ENCODE measurements around the gene PRR5.
"Not testable (repeated sequence)": the region's sequence is repeated elsewhere in the genome, so short reads cannot be mapped to it uniquely, and the experiment has no call there.

The PRR5 gene, protein sequence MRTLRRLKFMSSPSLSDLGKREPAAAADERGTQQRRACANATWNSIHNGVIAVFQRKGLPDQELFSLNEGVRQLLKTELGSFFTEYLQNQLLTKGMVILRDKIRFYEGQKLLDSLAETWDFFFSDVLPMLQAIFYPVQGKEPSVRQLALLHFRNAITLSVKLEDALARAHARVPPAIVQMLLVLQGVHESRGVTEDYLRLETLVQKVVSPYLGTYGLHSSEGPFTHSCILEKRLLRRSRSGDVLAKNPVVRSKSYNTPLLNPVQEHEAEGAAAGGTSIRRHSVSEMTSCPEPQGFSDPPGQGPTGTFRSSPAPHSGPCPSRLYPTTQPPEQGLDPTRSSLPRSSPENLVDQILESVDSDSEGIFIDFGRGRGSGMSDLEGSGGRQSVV

DNA sequence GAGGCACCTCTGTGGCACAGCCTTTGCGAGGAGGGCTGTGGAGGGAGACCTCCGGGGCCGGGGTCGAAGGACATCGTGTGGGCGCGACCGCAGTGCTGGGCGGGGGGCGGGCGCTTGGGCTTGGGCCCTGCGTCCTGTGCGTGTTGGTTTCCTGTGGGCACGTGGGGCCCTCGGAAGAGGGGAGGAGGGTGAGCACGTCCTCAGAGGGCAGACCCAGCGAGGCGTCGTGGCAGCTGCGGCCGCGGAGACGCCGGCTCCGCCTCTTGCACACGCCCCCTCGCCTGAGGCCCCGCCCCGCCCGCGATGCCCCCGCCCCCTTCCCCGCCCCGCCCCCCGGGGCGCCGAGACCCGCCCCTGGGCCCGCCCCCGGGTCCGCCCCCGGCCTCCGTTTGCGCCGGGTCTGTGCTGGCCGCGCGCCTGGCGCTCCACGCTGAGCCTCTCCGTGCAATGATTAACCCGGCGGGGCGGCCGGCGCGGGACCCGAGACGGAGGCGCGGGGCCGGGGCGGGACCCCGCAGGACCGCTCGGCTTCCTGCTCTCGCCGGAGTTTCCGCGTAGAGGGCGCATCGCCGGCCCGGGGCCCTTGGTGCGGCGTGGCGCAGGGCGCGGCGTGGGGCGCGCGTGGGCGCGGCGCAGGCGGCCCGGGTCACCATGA is at the start of gene PRR5:
Gene PRR5 (plus strand): TSS at position 381 of the 655 bp plus-strand sequence. CDS start 271 bp downstream, at position 652.
- DNase-seq, result peak in 1 of 2 experiments; percentile 17

DNA sequence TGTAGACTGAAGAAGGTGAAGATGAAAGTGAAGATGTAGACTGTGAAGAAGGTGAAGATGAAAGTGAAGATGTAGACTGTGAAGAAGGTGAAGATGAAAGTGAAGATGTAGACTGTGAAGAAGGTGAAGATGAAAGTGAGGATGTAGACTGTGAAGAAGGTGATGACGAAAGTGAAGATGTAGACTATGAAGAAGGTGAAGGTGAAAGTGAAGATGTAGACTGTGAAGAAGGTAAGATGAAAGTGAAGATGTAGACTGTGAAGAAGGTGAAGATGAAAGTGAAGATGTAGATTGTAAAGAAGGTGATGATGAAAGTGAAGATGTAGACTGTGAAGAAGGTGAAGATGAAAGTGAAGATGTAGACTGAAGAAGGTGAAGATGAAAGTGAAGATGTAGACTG is 49.1 kb upstream of the PRR5 start:
- not testable (repeated sequence) for DNase-seq

GRCh38 chr22:44658311-44658953 is 43.6 kb upstream of the PRR5 start:
- DNase-seq, result no peak

- DNase-seq, result no peak
Measured at GRCh38 chr22:44659140-44659539, 42.9 kb upstream of the PRR5 start.

- DNase-seq, result no peak
Measured at GRCh38 chr22:44660051-44660830, 41.8 kb upstream of the PRR5 start.

DNA sequence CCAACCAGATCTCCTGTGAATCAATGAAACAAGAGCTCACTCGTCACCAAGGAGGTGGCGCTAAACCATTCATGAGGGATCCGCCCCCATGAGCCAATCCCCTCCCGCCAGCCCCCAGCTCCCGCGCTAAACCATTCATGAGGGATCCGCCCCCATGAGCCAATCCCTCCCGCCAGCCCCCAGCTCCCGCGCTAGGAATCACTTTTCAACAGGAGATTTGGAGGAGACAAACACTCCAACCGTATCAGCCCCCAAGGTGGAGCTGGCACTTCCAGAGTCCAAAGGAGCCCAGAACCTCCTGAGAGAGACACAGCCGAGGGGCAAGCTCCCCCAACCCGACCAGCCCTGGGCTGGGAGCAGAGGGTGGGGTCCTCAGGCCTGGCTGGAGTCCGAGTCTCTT is 40.9 kb upstream of the PRR5 start:
- DNase-seq, result no peak

DNA sequence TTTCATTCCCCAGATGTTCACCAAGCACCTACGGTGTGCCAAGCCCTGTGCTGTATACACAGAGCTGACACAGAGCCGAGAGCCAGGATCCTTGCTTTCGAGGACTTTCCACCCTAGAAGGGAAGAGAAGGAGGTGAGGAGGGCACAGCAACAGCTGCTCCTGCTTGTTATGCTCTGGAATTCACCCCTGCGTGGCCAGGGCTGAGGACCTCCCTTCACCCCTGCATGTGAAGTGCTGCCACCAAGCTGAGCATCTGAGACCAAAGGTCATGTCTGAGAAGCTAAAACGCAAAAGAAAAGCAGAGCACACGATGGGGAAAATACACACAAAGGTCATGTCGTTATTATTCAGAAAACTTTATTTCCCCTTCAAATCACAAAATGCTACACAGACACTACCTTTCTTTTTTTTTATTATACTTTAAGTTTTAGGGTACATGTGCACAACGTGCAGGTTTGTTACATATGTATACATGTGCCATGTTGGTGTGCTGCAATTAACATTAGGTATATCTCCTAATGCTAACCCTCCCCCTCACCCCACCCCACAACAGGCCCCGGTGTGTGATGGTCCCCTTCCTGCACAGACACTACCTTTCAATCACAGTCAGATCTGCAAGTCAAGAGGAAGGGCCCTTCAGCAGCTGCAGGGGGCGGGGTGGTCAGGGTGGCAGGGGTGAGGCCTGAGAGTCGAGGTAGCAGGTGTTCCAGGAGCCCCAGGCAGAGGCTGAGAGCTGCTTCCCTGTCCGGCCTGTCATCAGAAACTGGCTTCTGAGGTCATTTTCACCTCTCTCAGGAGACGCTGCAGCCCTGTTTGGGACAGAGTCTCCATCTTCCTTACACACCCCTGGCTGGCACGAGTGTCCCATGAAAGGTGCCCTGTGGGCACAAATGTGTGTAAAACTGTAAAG is 40.1 kb upstream of the PRR5 start:
- DNase-seq, result no peak

- no peak for DNase-seq
Measured at GRCh38 chr22:44663256-44663999, 38.6 kb upstream of the PRR5 start.

DNA sequence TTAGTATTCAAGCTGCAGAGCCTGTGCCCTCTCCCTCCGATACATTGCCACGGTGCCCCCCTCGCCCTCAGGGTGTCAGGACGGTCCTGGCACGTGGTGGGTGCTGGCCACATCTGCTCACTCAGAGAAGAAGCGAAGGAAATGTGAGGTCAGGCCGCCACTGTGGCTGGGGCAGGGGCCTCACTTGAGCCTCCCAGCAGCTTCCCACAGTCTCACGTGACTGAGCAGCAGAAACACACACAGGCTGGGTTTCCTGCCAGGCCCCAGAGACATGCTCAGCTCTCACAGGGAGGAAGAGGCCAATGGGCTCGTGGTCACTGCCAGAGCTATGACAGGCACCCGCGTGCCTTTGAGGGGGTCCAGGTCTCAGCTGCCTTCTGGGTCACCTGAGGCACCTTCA is 37.9 kb upstream of the PRR5 start:
- no peak for DNase-seq

GRCh38 chr22:44665115-44665514 is 36.9 kb upstream of the PRR5 start:
- DNase-seq, result no peak

DNA sequence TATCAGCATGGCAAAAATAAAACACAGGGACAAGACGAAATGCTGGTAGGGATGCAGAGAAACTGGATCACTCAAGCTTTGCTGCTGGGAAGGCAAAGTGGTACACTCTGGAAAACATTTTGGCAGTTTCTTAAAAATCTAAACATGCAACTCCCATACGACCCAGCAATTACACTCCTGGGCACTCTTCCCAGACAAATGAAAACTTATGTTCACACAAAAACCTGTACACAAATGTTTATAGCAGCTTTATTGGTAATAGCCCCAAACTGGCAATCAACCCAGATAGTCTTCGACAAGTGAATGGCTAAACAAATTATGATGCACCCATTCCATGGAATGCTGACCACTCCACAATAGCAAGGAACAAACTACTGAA is 35.8 kb upstream of the PRR5 start:
- DNase-seq, result no peak

DNA sequence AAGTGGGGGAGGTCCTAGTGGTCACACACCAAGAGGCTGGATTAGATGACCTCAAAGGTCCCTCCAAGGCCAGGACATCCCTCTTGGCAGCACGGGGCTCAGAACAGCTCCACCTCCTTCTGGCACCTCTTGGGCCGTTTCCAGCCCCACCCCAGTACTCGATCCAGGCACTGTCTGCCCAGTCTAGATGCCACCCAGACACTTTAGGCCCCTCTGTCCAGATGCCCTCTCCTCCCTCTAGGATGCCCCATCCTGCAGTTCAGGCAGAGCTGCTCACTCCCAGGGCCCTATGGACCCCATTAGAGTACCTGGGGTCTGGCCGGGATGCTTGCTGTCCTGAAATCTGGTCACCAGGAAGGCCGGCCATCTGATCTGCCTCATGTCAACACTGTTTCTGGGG is 34.7 kb upstream of the PRR5 start:
- DNase-seq, result no peak

GRCh38 chr22:44667829-44668189 is 34.2 kb upstream of the PRR5 start:
- DNase-seq, result no peak

GRCh38 chr22:44668190-44668885 is 33.7 kb upstream of the PRR5 start:
- no peak for DNase-seq

DNA sequence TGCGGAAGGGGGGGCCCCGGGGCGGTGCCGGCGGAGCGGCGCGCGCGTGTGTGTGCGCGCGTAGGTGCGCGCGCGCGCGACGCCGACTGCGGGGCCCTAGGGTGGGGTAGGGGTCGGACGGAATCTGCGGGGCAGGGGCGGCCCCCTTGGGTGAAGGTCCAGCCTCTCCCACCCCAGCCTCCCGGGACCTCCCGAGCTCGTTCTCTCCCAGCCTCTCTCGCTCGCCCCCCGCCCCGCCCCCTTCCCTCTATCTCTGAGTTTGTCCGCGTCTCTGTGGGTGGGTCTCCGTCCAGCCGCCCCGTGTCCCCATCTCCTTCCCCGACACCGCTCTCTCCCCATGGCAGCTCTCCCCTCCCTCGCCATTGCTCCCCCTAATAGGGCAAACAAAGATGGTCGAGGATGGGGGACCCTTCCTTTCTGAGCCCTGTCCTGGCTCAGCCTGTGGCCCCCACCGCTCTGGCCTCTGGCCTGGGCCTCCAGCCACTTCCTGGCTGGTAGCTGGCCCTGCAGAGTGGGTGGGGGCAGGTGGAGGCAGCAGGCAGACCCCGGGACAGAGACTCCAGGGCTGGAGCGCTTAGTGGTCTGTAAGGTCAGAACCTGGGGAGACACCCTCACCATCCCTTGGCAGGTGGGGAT is 33.0 kb upstream of the PRR5 start:
- no peak for DNase-seq

DNA sequence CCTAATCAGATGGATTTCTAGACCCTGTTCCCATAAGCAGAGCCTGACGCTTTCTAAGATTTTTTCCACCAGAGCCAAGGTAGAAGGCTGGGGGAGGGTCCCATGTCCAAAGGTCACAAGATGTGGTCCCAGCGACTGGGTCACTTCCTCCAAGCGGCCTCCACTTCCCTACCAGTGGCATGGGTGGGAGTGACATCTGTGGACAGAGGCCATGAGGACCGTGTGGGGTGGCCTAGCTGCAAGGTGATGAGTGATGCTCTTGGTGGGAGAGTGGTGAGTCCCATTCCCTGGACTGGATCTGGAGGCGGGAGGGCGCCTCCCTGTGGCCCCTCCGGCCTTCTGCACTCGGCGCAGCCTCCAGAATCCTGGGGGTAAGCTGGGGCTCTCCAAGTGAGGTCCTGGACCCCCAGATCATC is 32.4 kb upstream of the PRR5 start:
- DNase-seq, result no peak

GRCh38 chr22:44670220-44670988 is 31.6 kb upstream of the PRR5 start:
- no peak for DNase-seq

DNA sequence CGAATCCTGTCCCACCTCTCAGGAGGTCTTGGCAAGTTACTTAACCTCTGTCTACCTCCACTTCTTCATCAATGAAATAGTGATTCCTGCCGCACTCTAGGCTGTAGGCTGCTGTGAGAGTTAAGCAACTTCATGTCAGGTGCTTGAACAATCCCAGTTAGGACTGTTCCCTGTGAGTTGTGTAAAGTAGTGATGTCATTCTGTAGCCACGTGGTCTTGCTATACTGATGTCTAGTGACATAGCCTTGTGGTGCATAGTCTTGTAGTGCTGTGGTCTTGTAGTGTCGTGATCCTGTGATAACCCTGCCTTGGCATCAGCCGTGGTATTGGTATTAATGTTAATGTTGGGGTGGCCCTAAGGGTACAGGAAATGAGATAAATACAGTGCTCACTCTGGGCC is 30.3 kb upstream of the PRR5 start:
- DNase-seq, result no peak

- no peak for DNase-seq
Measured at GRCh38 chr22:44672632-44673031, 29.4 kb upstream of the PRR5 start.

DNA sequence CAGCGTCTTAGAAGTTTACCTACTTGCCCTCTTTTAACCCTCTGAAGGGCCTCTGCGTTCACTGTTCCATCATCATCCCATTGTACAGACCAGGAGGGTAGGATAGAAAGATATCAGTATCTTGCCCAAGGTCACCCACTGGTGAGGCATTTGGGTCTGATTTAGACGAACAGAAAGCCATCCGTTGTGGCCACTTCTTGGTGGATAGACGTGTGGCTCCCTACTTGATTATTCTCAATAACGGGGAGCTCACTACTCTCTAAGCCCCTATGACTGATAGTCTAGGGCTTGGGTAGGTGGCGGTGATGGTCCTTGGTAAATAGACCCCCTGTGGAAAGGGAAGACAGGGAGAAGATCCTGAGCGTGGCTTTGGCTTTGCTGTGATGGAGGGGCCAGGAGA is 28.6 kb upstream of the PRR5 start:
- no peak for DNase-seq

Measured in SW 1271 (cell line).